Osteocyte (in vitro differentiated cells): Measurements from ENCODE around the gene SOD3. TPM values are rescaled to one million over a fixed set of nuclear protein-coding genes. Genes with fewer than 3 reads are reported as not detected.
A peak's percentile ranks its signal among the peaks of the same experiment; 100 is the strongest.

Source experiments
- DNase-seq: peaks from one replicate; pipeline ENCODE4 v3.0.0; 2021; ENCODE audit warnings: mixed read lengths; ENCODE audit not compliant: unreplicated experiment; ENCODE audit errors: extremely low spot score
- H3K27ac Mint-ChIP-seq: one replicate; pipeline ENCODE4 v1.8.0; 2021; ENCODE audit warnings: mild to moderate bottlenecking, mixed read lengths; ENCODE audit not compliant: unreplicated experiment
- H3K27me3 Mint-ChIP-seq: one replicate; pipeline ENCODE4 v1.8.0; 2021; ENCODE audit warnings: mixed read lengths; ENCODE audit not compliant: unreplicated experiment
- H3K36me3 Mint-ChIP-seq: one replicate; pipeline ENCODE4 v1.8.0; 2021; ENCODE audit warnings: mixed read lengths; ENCODE audit not compliant: unreplicated experiment
- H3K4me1 Mint-ChIP-seq: one replicate; pipeline ENCODE4 v1.8.0; 2021; ENCODE audit warnings: mixed read lengths; ENCODE audit not compliant: unreplicated experiment
- H3K4me3 Mint-ChIP-seq: one replicate; pipeline ENCODE4 v1.8.0; 2021; ENCODE audit warnings: mild to moderate bottlenecking, moderate library complexity, mixed read lengths; ENCODE audit not compliant: unreplicated experiment
- H3K9me3 Mint-ChIP-seq: one replicate; pipeline ENCODE4 v1.8.0; 2021; ENCODE audit warnings: mixed read lengths; ENCODE audit not compliant: unreplicated experiment
- CTCF ChIP-seq: fragments of 200-600 bp; sonication (generic); IDR thresholded peaks from 2 replicates; pipeline ENCODE4 v1.5.0; 2021; ENCODE audit warnings: antibody characterized with exemption, mild to moderate bottlenecking, moderate library complexity
- total RNA-seq: library from RNA; stranded (reverse); gene quantifications from 2 replicates; pipeline ENCODE4 v1.2.1, GENCODE V29; 2021

SOD3 gene
- total RNA-seq, 1 donor from 2014 or later = 3.4 TPM

GRCh38 chr4:24775032-24775605 is 20.3 kb upstream of the SOD3 start:
- no peaks in the 10 kb centered on the region for H3K36me3 Mint-ChIP-seq
- no peak overlapping the region for H3K4me3 Mint-ChIP-seq
- H3K27ac Mint-ChIP-seq = no peak overlapping the region
- no peak for TF ChIP-seq CTCF
- no peaks in the 10 kb centered on the region for H3K27me3 Mint-ChIP-seq
- DNase-seq = no peak
- H3K4me1 Mint-ChIP-seq = peaks cover 48% of the 10 kb centered on the region
- H3K9me3 Mint-ChIP-seq = no peaks in the 10 kb centered on the region

GRCh38 chr4:24775750-24776149 is 19.6 kb upstream of the SOD3 start:
- Mint-ChIP-seq H3K9me3 (no peaks in the 10 kb centered on the region), H3K4me1 (peaks cover 44% of the 10 kb centered on the region), H3K27me3 (no peaks in the 10 kb centered on the region), H3K4me3 (no peak overlapping the region), H3K27ac (no peak overlapping the region), H3K36me3 (no peaks in the 10 kb centered on the region)
- no peak for TF ChIP-seq CTCF
- no peak for DNase-seq

- Mint-ChIP-seq H3K27ac (peak overlapping the region; percentile 70), H3K9me3 (no peaks in the 10 kb centered on the region), H3K27me3 (no peaks in the 10 kb centered on the region)
These were observed 17.6 kb upstream of the SOD3 start for GRCh38 chr4:24777536-24778463.

GRCh38 chr4:24778464-24779225 is 16.7 kb upstream of the SOD3 start:
- no peaks in the 10 kb centered on the region for H3K27me3 Mint-ChIP-seq
- DNase-seq = peak; percentile 34
- peaks cover 52% of the 10 kb centered on the region for H3K4me1 Mint-ChIP-seq
- H3K36me3 Mint-ChIP-seq = no peaks in the 10 kb centered on the region
- H3K4me3 Mint-ChIP-seq = no peak overlapping the region
- no peak for TF ChIP-seq CTCF
- H3K9me3 Mint-ChIP-seq = no peaks in the 10 kb centered on the region
- peak overlapping the region; percentile 70 for H3K27ac Mint-ChIP-seq

More at GRCh38 chr4:24777536-24778463, 17.6 kb upstream of the SOD3 start:
- peak; percentile 1 for DNase-seq
- peaks cover 51% of the 10 kb centered on the region for H3K4me1 Mint-ChIP-seq
- TF ChIP-seq CTCF = no peak
- no peak overlapping the region for H3K4me3 Mint-ChIP-seq
- no peaks in the 10 kb centered on the region for H3K36me3 Mint-ChIP-seq
